ENCODE results near the gene ZNF491.
"Not testable (repeated sequence)": the region's sequence is repeated elsewhere in the genome, so short reads cannot be mapped to it uniquely, and the experiment has no call there.

ZNF491 gene

GRCh38 chr19:11821474-11822109 lies 23.3 kb downstream of the ZNF491 start:
- H3K36me3 ChIP-seq (ENCODE audit: insufficient read depth): no peaks in the 10 kb centered on the region
- no peak overlapping the region for H3K9ac ChIP-seq
- H3K4me2 ChIP-seq: no peak overlapping the region
- no peak for TF ChIP-seq CTCF (conservative IDR thresholded peaks at IDR 0.05; ENCODE audit: low read depth, low read length)
- no peaks in the 10 kb centered on the region for H3K79me2 ChIP-seq (ENCODE audit: insufficient read depth, low read depth)
- no peak overlapping the region for H2AFZ ChIP-seq (ENCODE audit: low read depth)
- no peaks in the 10 kb centered on the region for H3K27me3 ChIP-seq (ENCODE audit: insufficient read depth, low read depth)
- H4K20me1 ChIP-seq (ENCODE audit: insufficient read depth): no peaks in the 10 kb centered on the region
- H3K4me1 ChIP-seq (ENCODE audit: low read depth, poor library complexity, severe bottlenecking): no peaks in the 10 kb centered on the region
- no peak overlapping the region for H3K4me3 ChIP-seq (IDR thresholded peaks at IDR 0.05; ENCODE audit: insufficient read depth, low read depth, low read length)
- no peak overlapping the region for H3K27ac ChIP-seq

GRCh38 chr19:11828957-11829876 lies 30.9 kb downstream of the ZNF491 start:
- not testable (repeated sequence) for H3K36me3 ChIP-seq (ENCODE audit: insufficient read depth); H3K4me2 ChIP-seq; H4K20me1 ChIP-seq (ENCODE audit: insufficient read depth); H3K27ac ChIP-seq; H3K4me3 ChIP-seq (IDR thresholded peaks at IDR 0.05; ENCODE audit: insufficient read depth, low read depth, low read length); H2AFZ ChIP-seq (ENCODE audit: low read depth); H3K4me1 ChIP-seq (ENCODE audit: low read depth, poor library complexity, severe bottlenecking); H3K9ac ChIP-seq; H3K79me2 ChIP-seq (ENCODE audit: insufficient read depth, low read depth); H3K27me3 ChIP-seq (ENCODE audit: insufficient read depth, low read depth)

GRCh38 chr19:11832253-11832912 lies 34.1 kb downstream of the ZNF491 start:
- Histone ChIP-seq H3K36me3 (ENCODE audit: insufficient read depth) (no peaks in the 10 kb centered on the region), H2AFZ (ENCODE audit: low read depth) (no peak overlapping the region)

GRCh38 chr19:11833541-11833940 lies 35.2 kb downstream of the ZNF491 start:
- Histone ChIP-seq H2AFZ (ENCODE audit: low read depth) (no peak overlapping the region), H3K4me1 (ENCODE audit: low read depth, poor library complexity, severe bottlenecking) (no peaks in the 10 kb centered on the region), H3K27me3 (ENCODE audit: insufficient read depth, low read depth) (no peaks in the 10 kb centered on the region), H3K4me2 (no peak overlapping the region), H4K20me1 (ENCODE audit: insufficient read depth) (no peaks in the 10 kb centered on the region), H3K27ac (no peak overlapping the region), H3K4me3 (IDR thresholded peaks at IDR 0.05; ENCODE audit: insufficient read depth, low read depth, low read length) (no peak overlapping the region), H3K9ac (no peak overlapping the region), H3K79me2 (ENCODE audit: insufficient read depth, low read depth) (no peaks in the 10 kb centered on the region), H3K36me3 (ENCODE audit: insufficient read depth) (no peaks in the 10 kb centered on the region)
- no peak for TF ChIP-seq CTCF (conservative IDR thresholded peaks at IDR 0.05; ENCODE audit: low read depth, low read length)

More at GRCh38 chr19:11832253-11832912, 34.1 kb downstream of the ZNF491 start:
- Histone ChIP-seq H4K20me1 (ENCODE audit: insufficient read depth) (no peaks in the 10 kb centered on the region), H3K4me2 (no peak overlapping the region), H3K4me1 (ENCODE audit: low read depth, poor library complexity, severe bottlenecking) (no peaks in the 10 kb centered on the region), H3K79me2 (ENCODE audit: insufficient read depth, low read depth) (no peaks in the 10 kb centered on the region), H3K4me3 (IDR thresholded peaks at IDR 0.05; ENCODE audit: insufficient read depth, low read depth, low read length) (no peak overlapping the region), H3K27ac (no peak overlapping the region), H3K27me3 (ENCODE audit: insufficient read depth, low read depth) (no peaks in the 10 kb centered on the region), H3K9ac (no peak overlapping the region)
- no peak for TF ChIP-seq CTCF (conservative IDR thresholded peaks at IDR 0.05; ENCODE audit: low read depth, low read length)

- not testable (repeated sequence) for H3K36me3 ChIP-seq (ENCODE audit: insufficient read depth); H3K4me2 ChIP-seq; H3K79me2 ChIP-seq (ENCODE audit: insufficient read depth, low read depth); H3K27me3 ChIP-seq (ENCODE audit: insufficient read depth, low read depth); H3K9ac ChIP-seq; H4K20me1 ChIP-seq (ENCODE audit: insufficient read depth); H2AFZ ChIP-seq (ENCODE audit: low read depth); H3K4me3 ChIP-seq (IDR thresholded peaks at IDR 0.05; ENCODE audit: insufficient read depth, low read depth, low read length); H3K27ac ChIP-seq; H3K4me1 ChIP-seq (ENCODE audit: low read depth, poor library complexity, severe bottlenecking)
Measured at GRCh38 chr19:11835626-11836066, 37.3 kb downstream of the ZNF491 start.

Data from KMS-11 (cell line).